HG03342 (cell line): ENCODE data around the gene PIWIL4.

Experiments
- ATAC-seq: cut with Tn5 transposase; IDR thresholded peaks from one replicate; pipeline ENCODE4 v1.9.1; 2021; ENCODE audit warnings: mild to moderate bottlenecking, moderate library complexity; ENCODE audit not compliant: unreplicated experiment

Gene PIWIL4

DNA sequence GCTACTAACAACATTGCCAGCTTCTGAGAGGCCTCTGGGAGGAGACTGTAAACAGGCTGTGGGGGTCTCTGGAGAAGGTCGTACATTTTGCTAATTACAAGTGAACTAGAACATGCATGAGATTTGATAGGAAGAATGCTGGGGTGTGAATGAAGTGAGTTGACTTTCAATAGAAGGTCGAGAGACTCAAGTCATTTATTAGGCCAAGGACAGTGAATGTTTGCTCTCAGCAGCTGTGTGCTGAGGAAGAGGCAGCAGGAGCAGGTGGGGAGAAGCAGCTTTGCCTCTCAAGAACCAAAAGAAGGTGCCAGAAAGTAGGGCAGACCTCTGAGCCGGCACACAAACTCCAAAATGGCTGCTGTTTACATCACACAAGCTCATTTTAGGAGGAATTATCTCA, 91.7 kb downstream of the PIWIL4 start:
- no peak for ATAC-seq

DNA sequence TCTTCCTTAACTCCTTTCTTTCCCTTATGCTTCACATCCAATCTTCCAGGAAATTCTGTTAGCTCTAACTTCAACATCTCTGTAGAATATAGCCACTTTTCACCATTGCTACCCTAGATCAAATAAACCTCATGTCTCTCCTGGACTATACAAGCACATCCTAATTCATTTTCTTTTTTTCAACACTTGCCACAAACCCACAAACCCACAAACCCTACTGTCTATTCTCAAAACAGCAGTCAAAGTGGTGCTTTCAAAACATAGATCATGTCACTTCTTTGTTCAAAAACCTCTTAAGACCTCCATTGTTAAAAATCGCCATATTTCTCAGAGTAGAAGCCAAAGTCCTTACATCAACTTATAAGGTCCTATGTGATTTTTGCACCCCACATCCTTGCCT, 94.3 kb downstream of the PIWIL4 start:
- ATAC-seq: no peak

DNA sequence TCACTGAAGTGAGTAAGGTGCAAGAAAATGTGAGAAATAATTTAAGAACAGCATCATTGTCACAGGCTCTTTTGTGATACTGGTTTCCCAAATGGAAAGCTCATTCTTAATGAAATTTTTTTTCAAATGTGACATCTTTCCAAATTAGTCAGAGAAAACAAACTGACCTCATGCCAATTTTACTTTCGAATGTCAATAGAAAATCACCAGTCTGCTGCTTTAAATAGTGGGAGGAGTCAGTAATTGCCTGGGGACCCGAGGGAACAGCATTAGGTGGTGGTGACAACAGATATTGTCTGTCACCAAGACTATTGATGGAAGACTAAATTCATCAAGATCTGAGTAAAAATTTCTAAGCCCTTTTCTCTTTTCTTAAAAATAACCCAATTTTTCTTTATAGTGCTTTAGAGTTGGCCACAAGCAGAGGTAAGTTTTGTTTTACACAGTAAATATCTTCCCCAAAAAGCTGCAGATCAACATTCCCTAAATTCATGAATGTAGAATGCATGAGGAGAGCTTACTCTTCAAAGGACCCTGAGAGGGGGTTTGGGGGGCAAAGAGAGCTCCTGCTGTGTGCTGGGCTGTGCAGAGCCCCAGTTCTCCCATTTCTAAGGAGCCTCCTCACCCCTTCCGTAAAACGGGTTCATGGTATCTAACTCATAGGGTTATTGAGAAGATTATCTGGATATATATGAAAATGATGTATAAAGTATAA, 95.1 kb downstream of the PIWIL4 start:
- no peak for ATAC-seq

DNA sequence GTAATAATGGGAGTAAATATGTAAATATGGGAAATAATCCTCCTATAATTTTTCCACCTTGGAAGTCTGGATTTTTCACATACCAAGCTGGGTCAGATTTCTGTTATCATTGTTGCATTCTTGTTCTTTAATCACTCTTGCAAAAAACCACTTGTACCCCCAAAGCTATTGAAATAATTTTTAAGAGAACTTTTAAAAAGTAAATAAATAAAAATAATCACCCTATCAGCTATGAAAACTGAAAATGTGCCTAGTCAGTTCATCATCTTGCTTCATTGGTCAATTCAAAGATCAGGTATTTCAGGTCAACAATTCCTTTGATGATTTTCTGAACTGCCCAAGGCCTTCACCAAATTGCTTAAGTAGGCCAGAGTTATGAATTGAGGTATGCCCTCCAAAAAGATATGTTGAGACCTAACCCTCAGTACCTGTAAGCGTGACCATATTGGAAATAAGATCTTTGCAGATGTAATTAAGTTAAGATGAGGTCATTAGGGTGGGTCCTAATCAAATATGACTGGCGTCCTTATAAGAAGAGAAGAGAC, 95.8 kb downstream of the PIWIL4 start:
- no peak for ATAC-seq

DNA sequence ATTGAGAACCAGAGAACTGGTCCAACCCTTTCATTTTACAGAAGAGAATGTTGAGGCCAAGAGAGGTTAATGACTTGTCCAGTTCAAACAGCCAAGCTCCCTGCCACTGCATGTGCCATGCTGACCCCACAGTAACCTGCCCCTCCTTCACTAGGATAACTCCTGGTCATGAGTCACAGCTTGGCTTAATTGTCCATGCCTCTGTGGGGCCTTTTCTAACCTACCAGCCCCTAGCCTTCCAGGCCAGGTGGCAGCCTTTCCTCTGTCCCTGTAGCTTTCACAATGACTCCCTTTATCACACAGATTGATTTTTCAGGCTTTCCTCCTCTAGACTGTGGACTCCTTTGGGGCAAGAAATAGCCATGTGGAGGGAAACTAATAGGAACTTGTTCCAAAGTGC, 97.2 kb downstream of the PIWIL4 start:
- ATAC-seq: no peak

DNA sequence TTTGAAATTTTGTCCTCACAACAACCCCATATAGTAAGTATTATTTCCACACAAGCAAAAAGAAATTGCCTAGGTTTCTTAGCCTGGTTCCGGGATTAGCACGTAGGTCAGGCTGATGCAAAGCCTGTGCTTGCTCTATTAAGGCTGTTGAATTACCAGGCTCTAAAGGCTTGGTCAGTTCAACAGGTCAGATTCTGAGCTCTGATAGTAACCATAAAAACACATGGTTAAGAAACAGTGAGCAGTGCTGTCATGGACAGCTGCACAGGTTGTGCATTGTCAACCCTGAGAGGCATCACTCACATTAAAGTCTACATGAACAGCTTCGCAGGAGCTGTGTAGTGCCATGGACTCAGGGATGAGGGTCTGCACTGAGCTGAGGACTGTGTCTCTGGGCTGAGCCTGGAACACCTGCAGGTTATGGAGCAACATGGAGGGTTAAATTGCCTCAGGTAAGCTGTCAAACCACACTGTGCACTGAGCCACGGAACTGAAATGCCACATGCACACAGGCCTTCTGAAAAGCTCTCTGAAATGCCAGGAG, 98.0 kb downstream of the PIWIL4 start:
- ATAC-seq: no peak

DNA sequence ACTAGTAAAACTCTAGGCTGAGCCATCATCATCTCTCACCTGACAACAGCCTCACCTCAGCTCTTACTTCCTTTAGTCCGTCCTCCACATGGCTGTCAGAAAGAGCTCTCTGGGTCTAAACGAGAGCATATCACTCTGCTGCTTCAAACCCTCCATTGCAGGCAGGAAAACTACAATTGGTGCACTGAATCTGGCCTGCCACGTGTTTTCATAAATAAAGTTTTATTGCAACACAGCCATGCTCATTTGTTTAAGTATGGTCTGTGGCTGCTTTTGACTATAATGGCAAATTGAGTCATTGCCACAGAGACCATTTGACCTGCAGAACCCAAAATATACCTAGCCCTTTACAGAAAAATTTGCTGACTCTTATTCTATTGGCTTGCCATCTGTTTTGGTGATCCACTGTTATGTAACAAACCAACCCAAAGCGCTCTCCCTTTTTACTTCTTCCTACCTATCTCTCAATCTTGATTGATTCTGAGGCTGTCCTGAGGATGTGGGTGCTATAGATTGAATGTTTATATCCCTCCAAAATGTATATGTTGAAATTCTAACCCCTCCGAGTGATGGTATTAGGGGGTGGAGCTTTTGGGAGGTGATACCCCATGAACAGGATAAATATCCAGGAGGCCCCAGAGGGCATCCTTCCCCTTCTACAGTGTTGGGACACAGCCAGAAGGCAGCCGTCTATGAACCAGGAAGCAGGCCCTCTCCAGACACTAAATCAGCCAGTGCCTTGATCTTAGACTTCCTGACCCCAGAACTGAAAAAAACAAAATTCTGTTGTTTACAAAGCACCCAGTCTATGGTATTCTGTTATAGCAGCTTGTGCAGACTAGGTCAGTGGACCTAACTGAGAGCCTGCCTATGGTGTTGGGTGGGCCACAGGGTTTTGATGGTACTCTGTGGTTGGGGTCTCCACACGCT, 99.9 kb downstream of the PIWIL4 start:
- no peak for ATAC-seq

DNA sequence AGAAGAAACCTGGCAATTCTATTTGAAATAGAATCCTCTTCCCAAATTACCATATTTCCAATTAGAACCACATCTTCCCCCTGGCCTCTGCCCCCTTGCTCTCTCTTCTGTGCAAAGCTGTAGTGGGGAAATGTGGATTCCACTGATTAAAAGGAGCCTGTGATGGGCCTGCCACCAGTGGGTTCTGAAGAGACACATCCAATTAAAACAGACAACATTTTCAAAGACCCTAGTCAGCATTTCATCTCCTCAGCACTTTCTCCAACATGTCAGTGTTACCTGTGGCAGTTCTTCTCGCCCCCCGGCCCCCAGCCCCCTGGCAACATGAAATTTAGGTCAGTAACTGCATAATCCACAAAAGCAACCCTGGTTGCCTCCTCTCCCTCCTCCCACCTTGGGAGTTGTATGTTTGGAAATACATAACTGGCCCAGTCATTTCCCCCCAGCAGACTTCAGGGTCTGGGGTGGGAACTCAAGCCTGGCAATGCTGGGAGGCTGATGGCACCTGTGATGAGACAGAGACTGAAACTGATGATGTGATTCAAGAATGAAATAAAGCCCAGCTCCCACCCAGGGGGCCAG, 101.1 kb downstream of the PIWIL4 start:
- no peak for ATAC-seq

DNA sequence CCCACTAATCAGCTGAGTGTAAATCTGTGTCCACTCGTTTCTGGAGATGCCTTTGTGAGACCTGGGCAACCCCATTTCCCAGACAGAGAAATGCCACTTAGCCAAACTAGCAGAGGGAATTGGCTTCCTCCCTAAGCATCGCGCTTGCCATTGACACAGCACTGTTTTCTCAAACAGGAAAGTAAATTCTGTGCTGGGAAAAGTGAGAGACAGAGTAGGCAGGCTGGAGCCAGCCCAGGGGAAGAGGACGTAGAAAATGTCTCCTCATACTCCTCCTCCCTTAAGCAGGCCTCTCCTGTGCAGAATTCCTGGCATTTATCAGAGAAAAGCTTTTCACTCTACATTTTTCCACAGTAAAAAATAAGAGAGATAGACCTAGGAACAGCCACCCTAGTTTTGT, 101.9 kb downstream of the PIWIL4 start:
- ATAC-seq: no peak
